ENCODE measurements around the gene ZBTB8B. TPM values are rescaled to one million over a fixed set of nuclear protein-coding genes. Genes with fewer than 3 reads are reported as not detected.

The ZBTB8B gene
- total RNA-seq, 4 donors from 2014 or later, result 0.13 to 0.19 TPM; not detected in 2

DNA sequence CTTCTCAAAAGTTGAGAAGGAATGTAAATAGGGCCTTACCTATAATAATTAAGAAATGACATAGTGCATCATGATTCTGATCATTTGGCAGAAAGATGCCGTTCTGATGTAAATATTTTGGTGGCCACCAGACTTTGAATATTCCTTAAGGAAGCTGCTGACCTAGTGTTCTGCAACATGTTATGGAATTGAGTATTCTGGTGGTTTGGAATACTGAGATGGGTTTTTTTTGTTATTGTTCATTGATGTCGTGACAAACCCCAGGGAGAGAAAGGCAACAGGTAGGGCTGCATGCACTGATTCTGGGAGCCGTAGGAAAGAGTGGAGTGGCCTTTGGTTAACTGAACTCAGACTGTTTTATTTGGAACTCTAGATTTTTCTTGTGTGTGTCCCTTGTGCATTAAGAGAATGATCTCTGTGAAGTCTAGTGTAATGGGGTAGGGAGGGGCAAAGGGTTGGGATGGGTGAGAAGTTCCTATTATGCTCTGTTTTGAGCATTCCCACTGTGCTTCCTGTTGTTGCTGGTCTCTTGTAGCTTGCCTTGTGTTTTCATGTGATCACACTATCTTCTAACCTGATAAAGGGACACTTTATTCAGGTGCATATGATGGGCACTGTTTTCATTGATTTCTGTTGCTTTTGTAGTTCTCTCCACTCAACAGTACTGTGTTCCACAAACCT lies 25.0 kb downstream of the ZBTB8B start:
- Histone ChIP-seq H3K27me3 (no peaks in the 10 kb centered on the region), H3K36me3 (no peaks in the 10 kb centered on the region), H3K27ac (no peak overlapping the region), H3K4me1 (no peaks in the 10 kb centered on the region), H3K4me3 (no peak overlapping the region), H3K9me3 (no peaks in the 10 kb centered on the region)
- DNase-seq, result no peak
- TF ChIP-seq POLR2A (IDR thresholded peaks at IDR 0.05), result no peak
- TF ChIP-seq, protein P1, sequence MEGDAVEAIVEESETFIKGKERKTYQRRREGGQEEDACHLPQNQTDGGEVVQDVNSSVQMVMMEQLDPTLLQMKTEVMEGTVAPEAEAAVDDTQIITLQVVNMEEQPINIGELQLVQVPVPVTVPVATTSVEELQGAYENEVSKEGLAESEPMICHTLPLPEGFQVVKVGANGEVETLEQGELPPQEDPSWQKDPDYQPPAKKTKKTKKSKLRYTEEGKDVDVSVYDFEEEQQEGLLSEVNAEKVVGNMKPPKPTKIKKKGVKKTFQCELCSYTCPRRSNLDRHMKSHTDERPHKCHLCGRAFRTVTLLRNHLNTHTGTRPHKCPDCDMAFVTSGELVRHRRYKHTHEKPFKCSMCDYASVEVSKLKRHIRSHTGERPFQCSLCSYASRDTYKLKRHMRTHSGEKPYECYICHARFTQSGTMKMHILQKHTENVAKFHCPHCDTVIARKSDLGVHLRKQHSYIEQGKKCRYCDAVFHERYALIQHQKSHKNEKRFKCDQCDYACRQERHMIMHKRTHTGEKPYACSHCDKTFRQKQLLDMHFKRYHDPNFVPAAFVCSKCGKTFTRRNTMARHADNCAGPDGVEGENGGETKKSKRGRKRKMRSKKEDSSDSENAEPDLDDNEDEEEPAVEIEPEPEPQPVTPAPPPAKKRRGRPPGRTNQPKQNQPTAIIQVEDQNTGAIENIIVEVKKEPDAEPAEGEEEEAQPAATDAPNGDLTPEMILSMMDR (IDR thresholded peaks at IDR 0.05), result no peak

GRCh38 chr1:32491386-32491785 lies 26.5 kb downstream of the ZBTB8B start:
- Histone ChIP-seq H3K27ac (no peak overlapping the region), H3K4me3 (no peak overlapping the region), H3K27me3 (no peaks in the 10 kb centered on the region), H3K36me3 (no peaks in the 10 kb centered on the region), H3K9me3 (no peaks in the 10 kb centered on the region), H3K4me1 (no peaks in the 10 kb centered on the region)
- no peak for DNase-seq
- TF ChIP-seq, protein P1 (IDR thresholded peaks at IDR 0.05), result no peak
- TF ChIP-seq POLR2A (IDR thresholded peaks at IDR 0.05), result no peak

GRCh38 chr1:32494196-32494595 lies 29.3 kb downstream of the ZBTB8B start:
- Histone ChIP-seq H3K9me3 (no peaks in the 10 kb centered on the region), H3K4me3 (no peak overlapping the region), H3K27me3 (no peaks in the 10 kb centered on the region), H3K4me1 (no peaks in the 10 kb centered on the region), H3K36me3 (no peaks in the 10 kb centered on the region), H3K27ac (no peak overlapping the region)
- no peak for DNase-seq
- TF ChIP-seq, protein P1 (IDR thresholded peaks at IDR 0.05), result no peak
- TF ChIP-seq POLR2A (IDR thresholded peaks at IDR 0.05), result no peak

DNA sequence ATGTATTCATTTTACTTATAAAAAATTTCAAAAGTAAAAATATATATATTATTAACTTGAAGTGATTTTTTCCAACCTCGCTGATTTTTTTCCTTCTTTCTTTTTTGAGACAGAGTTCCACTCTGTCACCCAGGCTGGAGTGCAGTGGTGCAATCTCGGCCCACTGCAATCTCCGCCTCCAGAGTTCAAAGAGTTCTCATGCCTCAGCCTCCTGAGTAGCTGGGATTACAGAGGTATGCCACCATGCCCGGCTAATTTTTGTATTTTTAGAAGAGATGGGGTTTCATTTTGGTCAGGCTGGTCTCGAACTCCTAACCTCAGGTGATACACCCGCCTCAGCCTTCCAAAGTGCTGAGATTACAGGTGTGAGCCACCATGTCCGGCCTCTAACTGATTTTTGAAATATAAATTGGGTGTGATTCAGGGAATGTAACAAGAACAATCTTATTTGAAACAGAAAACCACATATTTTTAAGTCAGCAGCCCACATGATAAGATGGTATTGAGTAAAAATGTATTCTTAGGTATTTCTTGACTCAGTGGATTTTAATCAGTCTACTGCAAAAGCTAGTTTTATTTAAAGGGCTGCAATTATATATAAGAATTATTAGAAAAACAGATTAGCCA lies 30.0 kb downstream of the ZBTB8B start:
- no peak for TF ChIP-seq POLR2A (IDR thresholded peaks at IDR 0.05)
- TF ChIP-seq, protein P1 (IDR thresholded peaks at IDR 0.05), result no peak
- Histone ChIP-seq H3K27me3 (no peaks in the 10 kb centered on the region), H3K36me3 (no peaks in the 10 kb centered on the region), H3K27ac (no peak overlapping the region), H3K9me3 (no peaks in the 10 kb centered on the region), H3K4me3 (no peak overlapping the region), H3K4me1 (no peaks in the 10 kb centered on the region)
- DNase-seq, result no peak

DNA sequence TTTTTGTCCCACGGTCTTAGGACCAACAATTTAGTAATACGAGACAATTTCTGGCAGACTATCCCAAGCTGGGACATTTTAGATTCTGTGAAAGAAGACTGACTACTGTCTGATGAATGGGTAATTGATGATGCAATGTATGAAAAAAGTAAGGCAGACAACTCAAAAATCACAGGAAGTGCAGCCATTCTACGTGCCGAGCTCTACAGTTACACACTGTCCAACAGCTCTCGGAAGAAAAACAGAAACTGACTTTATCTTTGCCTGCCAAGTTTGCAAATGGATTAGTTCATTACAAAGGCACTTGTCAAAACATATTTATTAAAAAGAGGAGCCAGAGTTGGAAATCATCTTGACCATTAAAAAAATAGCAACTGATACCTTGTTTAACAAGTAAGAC lies 31.3 kb downstream of the ZBTB8B start:
- no peak for TF ChIP-seq POLR2A (IDR thresholded peaks at IDR 0.05)
- TF ChIP-seq, protein P1 (IDR thresholded peaks at IDR 0.05), result no peak
- H3K9me3 ChIP-seq, result no peaks in the 10 kb centered on the region
- no peak for DNase-seq
- H3K4me3 ChIP-seq, result no peak overlapping the region
- H3K4me1 ChIP-seq, result no peaks in the 10 kb centered on the region
- no peak overlapping the region for H3K27ac ChIP-seq
- no peaks in the 10 kb centered on the region for H3K27me3 ChIP-seq
- H3K36me3 ChIP-seq, result no peaks in the 10 kb centered on the region
